ENCODE measurements around the gene SRPK2.

Gene SRPK2

GRCh38 chr7:105127179-105127578 lies 261.5 kb downstream of the SRPK2 start:
- DNase-seq = no peak

DNA sequence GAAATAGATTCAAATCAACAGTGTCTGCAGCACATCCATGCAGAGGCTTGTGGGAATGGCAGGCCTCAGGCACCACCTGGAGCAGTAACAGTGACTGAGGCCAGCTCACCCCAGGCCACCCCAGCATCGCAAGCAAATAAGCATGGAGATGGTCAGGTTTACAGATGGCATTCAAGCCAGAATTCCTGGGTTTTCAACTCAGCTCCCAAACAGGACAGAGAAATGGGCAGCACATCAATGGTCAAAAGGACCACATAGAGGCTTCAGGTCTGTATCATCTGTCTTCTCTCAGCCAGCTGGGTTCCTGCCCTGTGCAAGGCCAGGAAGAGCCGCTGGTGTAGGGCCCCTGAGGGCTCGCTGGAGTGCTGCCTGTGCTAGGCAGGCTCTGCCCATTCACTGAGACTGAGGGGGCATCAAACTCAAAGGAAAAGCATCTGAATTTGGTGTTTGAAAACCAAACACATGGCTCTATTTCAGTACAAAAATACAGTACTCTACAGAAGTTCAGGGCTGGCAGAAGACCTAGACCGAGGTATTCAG lies 262.2 kb downstream of the SRPK2 start:
- DNase-seq = no peak

DNA sequence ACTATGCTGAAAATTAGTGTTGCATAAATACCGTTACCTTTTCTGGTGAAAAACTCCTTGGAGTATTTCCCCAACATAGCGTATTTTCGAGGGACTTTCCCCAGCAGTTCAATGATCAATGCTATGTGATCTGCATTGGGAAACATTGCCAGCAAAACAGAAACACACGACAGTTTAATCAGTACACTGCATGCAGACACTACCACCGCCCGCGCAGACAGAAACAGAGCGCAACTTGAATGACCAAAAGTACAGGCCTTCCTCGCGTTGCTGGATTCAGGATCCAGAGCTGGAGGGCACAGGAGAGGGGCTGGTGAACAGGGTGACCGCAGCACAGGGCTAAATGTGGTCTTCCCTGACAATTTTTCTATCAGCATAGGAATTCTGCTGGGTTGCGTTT lies 263.0 kb downstream of the SRPK2 start:
- DNase-seq = no peak

- DNase-seq = no peak
These were observed 266.1 kb downstream of the SRPK2 start for GRCh38 chr7:105122619-105123018.

- DNase-seq = no peak
These were observed 269.8 kb downstream of the SRPK2 start for GRCh38 chr7:105118612-105119600.

GRCh38 chr7:105112440-105113418 lies 276.0 kb downstream of the SRPK2 start:
- no peak for DNase-seq

GRCh38 chr7:105107458-105107857 lies 281.3 kb downstream of the SRPK2 start:
- no peak for DNase-seq

GRCh38 chr7:105106473-105106872 lies 282.2 kb downstream of the SRPK2 start:
- DNase-seq = no peak

DNA sequence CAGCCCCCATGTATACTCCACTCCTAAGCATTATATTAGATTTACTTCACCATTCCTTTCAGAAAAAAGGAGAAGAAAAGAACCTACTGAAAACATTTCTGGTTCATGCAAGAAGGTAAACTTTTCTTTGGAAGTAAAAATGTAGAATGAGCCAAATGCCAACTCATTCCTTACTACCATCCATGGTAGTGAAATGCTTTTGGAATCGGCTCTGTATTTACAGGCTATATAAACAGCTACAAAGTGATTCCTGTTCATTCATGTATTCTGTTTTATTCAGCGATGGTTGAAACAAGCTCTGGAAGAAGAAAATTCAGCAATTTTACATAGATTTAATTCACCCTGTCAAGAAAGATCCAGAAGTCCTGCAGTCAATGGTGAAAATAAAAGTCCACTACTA lies 283.1 kb downstream of the SRPK2 start:
- DNase-seq = no peak

GRCh38 chr7:105102557-105103352 lies 286.0 kb downstream of the SRPK2 start:
- DNase-seq = no peak

DNA sequence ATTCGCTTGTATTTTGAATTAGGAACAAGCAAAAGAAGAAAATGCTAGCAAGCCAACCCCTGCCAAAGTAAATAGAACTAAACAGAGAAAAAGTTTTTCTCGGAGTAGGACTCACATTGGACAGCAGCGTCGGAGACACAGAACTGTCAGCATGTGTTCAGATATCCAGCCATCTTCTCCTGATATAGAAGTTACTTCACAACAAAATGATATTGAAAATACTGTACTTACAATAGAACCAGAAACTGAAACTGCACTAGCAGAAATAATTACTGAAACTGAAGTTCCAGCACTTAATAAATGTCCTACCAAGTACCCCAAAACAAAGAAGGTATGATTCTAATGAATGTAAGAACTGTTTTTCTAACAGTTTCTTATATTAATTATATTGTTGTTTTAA lies 286.9 kb downstream of the SRPK2 start:
- DNase-seq = no peak

DNA sequence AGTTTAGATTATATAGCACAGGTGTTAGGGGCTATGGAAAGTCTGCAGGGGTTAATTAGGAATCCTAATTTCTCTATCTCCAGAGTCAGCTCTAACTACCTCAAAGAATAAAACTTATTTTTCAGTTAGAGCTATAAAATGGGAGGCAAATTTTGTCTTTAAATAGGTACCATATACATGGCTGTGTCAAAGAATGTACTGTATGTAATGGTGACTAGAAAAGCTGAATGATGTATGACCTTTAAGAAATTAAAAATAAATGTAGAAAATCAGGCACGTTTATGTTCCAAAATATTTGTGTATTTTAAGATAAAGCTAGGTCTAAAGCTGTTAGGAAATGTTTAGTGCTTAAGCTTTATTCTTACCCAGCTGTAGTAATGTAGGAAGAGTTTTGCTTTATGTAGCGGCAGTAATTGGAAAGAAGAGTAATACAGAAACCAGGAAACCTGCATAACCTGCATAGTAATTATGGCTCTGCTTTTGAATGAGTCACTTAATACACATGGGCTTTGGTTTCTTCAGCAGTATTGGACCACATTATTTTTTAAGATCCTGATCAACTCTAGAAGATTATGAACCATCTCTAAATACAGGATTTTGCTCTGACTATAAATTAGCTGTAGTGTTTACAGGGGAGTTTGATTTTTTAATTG lies 289.7 kb downstream of the SRPK2 start:
- DNase-seq = no peak

DNA sequence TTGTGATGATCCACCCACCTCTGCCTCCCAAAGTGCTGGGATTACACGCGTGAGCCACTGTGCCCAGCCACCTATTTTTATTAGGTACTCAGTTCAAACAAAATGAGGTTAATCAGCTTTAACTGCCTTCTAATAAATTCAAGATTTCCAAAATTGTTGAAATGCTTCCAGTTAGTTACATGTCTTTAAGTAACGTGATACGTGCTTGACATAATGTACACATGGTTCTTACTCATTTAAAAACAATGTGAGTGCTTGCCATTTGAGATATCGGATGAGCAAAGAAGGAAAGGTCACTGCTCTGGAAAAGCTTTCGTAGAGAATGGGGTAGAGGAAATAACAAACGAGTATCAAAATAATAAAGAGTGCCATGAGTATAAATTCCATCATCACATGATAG lies 291.1 kb downstream of the SRPK2 start:
- no peak for DNase-seq

- no peak for DNase-seq
These were observed 292.4 kb downstream of the SRPK2 start for GRCh38 chr7:105096306-105096705.

- no peak for DNase-seq
These were observed 293.8 kb downstream of the SRPK2 start for GRCh38 chr7:105094966-105095365.

DNA sequence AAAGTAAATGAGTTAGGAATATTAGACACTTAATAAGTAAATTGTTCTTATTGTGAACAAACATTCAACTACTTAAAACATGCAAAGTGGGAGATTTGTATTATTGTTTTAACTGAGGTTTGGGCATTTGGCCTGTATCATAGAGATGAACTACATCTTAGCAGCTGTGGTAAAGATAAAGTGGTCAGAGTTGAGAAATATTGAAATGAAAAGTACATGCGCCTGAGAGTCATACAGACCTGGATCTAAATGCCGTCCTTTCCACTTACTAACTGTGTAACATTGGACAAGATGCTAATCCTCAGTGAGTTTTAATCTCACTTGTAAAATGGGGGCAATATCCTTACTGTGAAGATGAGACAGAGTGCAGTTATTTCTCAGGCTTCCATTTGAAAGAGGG lies 300.3 kb downstream of the SRPK2 start:
- DNase-seq = no peak

- no peak for DNase-seq
These were observed 300.7 kb downstream of the SRPK2 start for GRCh38 chr7:105087981-105088380.

- no peak for DNase-seq
These were observed 301.9 kb downstream of the SRPK2 start for GRCh38 chr7:105086850-105087249.

DNA sequence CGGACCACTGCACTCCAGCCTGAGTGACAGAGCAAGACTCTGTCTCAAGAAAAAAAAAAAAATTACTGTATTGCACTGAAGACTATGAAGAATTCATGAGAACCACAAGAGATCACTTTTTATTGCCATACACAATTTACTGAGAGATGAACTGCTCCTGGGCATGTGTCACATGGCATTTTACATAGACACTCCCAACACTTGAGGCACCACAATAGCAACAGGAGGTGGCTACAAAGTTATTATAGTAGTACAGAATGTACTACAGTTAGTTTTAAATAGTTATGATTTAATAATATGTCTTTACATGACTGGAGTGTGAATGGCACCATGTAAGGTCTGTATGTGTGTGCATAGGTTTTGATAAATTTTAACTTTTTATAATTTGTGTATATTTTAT lies 304.1 kb downstream of the SRPK2 start:
- DNase-seq = no peak

- no peak for DNase-seq
These were observed 309.4 kb downstream of the SRPK2 start for GRCh38 chr7:105079348-105079747.

- DNase-seq = no peak
These were observed 315.6 kb downstream of the SRPK2 start for GRCh38 chr7:105073143-105073542.

- DNase-seq = no peak
These were observed 319.8 kb downstream of the SRPK2 start for GRCh38 chr7:105068886-105069285.

Measured in NCI-H1417 treated with DMSO at 0.1 percent for 48 hours (cell line).